ENCODE data around the gene ALPI.

Gene ALPI

DNA sequence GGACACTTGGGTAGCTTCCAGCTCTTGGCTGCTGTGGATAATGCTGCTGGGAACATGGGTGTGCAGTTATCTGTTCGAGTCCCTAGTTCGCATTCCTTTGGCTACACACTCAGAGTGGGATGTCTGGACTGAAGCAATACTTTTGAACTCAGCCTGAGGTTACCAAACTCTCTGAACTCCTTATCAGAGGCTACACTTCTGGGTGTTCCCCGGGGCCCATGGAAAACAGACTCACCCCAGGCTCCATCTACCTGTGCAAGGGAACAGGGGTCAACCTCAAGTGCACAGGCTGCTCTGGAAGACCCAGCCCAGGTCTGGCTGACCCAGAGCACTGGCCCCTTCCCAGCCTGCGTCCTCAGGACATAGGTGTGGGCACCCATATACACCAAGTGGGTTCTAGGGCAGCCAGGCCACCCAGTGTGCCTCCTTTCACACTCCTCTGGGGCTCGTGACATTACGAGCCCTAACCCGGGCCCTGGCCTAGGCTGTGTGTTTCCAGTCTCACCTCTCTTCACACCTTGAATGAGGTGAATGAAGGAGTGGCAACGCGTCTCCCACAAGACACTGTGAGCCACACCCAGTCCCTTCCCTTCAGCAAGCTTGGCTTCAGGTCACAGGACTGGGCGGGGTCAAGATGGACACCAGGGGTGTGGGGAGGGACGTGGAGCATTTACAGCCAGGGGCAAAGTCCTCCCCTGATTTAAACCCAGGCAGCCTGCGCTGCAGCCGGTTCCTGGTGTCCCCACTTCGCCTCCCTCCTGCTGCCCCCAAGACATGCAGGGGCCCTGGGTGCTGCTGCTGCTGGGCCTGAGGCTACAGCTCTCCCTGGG lies at the start of gene ALPI:
Gene ALPI, plus strand, starts transcription at position 728 of the 830 bp plus-strand sequence. Its CDS starts 47 bp downstream, at position 775.
- TF ChIP-seq ZNF70 (CRISPR knock-in tag; IDR thresholded peaks at IDR 0.05), result no peak
- no peak for TF ChIP-seq ISL1 (CRISPR knock-in tag; IDR thresholded peaks at IDR 0.05)
- no peak for TF ChIP-seq ARNTL (CRISPR knock-in tag; IDR thresholded peaks at IDR 0.05; ENCODE audit: borderline replicate concordance, low read depth)
- no peak for TF ChIP-seq BACH2 (CRISPR knock-in tag; IDR thresholded peaks at IDR 0.05; ENCODE audit: borderline replicate concordance)
- no peak for TF ChIP-seq TOX (CRISPR knock-in tag; IDR thresholded peaks at IDR 0.05; ENCODE audit: borderline replicate concordance)
- no peak for TF ChIP-seq ZNF565 (CRISPR knock-in tag; conservative IDR thresholded peaks at IDR 0.05; ENCODE audit: low read depth)
- TF ChIP-seq, protein P1, sequence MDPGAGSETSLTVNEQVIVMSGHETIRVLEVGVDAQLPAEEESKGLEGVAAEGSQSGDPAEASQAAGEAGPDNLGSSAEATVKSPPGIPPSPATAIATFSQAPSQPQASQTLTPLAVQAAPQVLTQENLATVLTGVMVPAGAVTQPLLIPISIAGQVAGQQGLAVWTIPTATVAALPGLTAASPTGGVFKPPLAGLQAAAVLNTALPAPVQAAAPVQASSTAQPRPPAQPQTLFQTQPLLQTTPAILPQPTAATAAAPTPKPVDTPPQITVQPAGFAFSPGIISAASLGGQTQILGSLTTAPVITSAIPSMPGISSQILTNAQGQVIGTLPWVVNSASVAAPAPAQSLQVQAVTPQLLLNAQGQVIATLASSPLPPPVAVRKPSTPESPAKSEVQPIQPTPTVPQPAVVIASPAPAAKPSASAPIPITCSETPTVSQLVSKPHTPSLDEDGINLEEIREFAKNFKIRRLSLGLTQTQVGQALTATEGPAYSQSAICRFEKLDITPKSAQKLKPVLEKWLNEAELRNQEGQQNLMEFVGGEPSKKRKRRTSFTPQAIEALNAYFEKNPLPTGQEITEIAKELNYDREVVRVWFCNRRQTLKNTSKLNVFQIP (CRISPR knock-in tag; IDR thresholded peaks at IDR 0.05; ENCODE audit: borderline replicate concordance, low read depth), result no peak
- no peak for TF ChIP-seq GLIS3 (CRISPR knock-in tag; IDR thresholded peaks at IDR 0.05)
- TF ChIP-seq CREB5 (CRISPR knock-in tag; IDR thresholded peaks at IDR 0.05; ENCODE audit: low read depth), result no peak
- no peak for TF ChIP-seq ZC3H10 (CRISPR knock-in tag; IDR thresholded peaks at IDR 0.05)
- no peak for TF ChIP-seq CSDC2 (CRISPR knock-in tag; IDR thresholded peaks at IDR 0.05)
- no peak for TF ChIP-seq RARB (CRISPR knock-in tag; IDR thresholded peaks at IDR 0.05)
- TF ChIP-seq CSRNP3 (CRISPR knock-in tag; IDR thresholded peaks at IDR 0.05), result no peak
- TF ChIP-seq TSHZ2 (CRISPR knock-in tag; IDR thresholded peaks at IDR 0.05), result no peak
- no peak for TF ChIP-seq PPARA (CRISPR knock-in tag; IDR thresholded peaks at IDR 0.05; ENCODE audit: borderline replicate concordance)
- TF ChIP-seq ESRRG (CRISPR knock-in tag; IDR thresholded peaks at IDR 0.05), result no peak
- no peak for TF ChIP-seq ZFP3 (CRISPR knock-in tag; IDR thresholded peaks at IDR 0.05)
- TF ChIP-seq SNAI2 (CRISPR knock-in tag; IDR thresholded peaks at IDR 0.05), result no peak
- no peak for TF ChIP-seq PATZ1 (CRISPR knock-in tag; IDR thresholded peaks at IDR 0.05; ENCODE audit: borderline replicate concordance)
- no peak for ATAC-seq

DNA sequence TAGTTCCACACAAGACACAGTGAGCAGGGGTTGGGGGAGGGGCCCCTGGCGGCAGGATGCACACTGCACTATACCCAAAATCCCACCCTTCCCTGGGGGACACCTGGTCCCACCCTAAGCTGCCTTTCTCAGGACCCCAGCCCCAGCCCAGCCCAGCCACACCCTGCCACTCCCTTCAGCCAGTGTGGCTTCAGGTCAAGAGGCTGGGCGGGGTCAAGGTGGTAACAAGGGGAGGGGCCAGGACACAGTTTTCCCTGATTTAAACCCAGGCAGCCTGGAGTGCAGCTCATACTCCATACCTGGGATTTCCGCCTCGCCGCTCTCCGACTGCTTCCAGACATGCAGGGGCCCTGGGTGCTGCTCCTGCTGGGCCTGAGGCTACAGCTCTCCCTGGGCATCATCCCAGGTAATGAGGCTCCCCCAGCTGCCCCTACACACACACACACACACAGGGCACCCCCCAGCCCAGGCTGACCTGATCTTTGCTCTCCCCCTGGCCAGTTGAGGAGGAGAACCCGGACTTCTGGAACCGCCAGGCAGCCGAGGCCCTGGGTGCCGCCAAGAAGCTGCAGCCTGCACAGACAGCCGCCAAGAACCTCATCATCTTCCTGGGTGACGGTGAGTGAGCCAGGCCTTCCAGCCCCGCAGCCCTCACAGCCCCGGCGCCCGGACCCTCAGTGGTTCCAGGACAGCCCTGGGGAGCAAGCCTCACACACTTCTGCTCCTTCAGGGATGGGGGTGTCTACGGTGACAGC lies 49.2 kb upstream of the ALPI start, which contains the start of gene ALPG:
Gene ALPG, plus strand, starts transcription at position 289 of the 755 bp plus-strand sequence. Its CDS starts 51 bp downstream, at position 340.
- TF ChIP-seq TOX (CRISPR knock-in tag; IDR thresholded peaks at IDR 0.05; ENCODE audit: borderline replicate concordance) (no peak), CSRNP3 (CRISPR knock-in tag; IDR thresholded peaks at IDR 0.05) (no peak), OSR1 (CRISPR knock-in tag; IDR thresholded peaks at IDR 0.05) (no peak), ZFP3 (CRISPR knock-in tag; IDR thresholded peaks at IDR 0.05) (no peak), PATZ1 (CRISPR knock-in tag; IDR thresholded peaks at IDR 0.05; ENCODE audit: borderline replicate concordance) (no peak), ZNF70 (CRISPR knock-in tag; IDR thresholded peaks at IDR 0.05) (no peak), ZNF8 (CRISPR knock-in tag; IDR thresholded peaks at IDR 0.05) (no peak), ARNTL (CRISPR knock-in tag; IDR thresholded peaks at IDR 0.05; ENCODE audit: borderline replicate concordance, low read depth) (no peak), PPARA (CRISPR knock-in tag; IDR thresholded peaks at IDR 0.05; ENCODE audit: borderline replicate concordance) (no peak), ZC3H10 (CRISPR knock-in tag; IDR thresholded peaks at IDR 0.05) (no peak), CSDC2 (CRISPR knock-in tag; IDR thresholded peaks at IDR 0.05) (no peak), GLIS3 (CRISPR knock-in tag; IDR thresholded peaks at IDR 0.05) (no peak), ISL1 (CRISPR knock-in tag; IDR thresholded peaks at IDR 0.05) (no peak), CREB5 (CRISPR knock-in tag; IDR thresholded peaks at IDR 0.05; ENCODE audit: low read depth) (no peak)
- ATAC-seq, result no peak
